ENCODE data around the gene TRIM63.

TRIM63 gene

GRCh38 chr1:26035203-26035958 is 32.0 kb downstream of the TRIM63 start:
- DNase-seq = peak; percentile 35 to 96 (median 87)

DNA sequence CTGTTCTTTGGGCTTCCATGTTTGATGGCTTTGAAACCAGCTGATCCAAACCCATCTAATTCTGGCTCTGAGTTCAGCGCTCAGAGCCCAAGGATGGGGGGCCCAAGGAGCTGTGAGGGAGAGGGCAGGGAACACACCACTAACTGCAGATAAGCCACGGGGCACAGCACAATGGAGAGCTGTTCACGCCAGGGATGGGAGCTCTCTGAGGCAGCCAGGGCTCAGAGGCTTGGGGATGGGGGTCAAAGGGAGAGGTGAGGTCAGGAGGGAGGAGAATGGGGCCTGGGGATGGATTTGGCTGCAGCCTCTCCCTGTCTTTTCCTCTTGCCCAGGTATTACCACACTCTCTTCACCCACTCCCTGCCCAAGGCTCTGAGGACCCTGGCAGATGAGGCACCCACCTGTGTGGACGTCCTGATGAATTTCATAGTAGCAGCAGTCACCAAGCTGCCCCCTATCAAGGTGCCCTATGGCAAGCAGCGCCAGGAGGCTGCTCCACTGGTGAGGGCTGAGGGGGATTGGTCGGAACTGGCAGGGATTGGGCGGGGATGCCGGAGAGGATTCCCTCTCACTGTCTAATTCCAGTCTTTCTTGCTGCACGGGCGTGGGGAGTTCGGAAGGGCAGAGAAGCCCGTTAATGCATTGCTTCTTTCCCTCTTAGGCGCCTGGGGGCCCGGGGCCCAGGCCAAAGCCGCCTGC is 32.8 kb downstream of the TRIM63 start:
- DNase-seq = no peak

- DNase-seq = no peak
Measured at GRCh38 chr1:26032656-26033357, 34.6 kb downstream of the TRIM63 start.

DNA sequence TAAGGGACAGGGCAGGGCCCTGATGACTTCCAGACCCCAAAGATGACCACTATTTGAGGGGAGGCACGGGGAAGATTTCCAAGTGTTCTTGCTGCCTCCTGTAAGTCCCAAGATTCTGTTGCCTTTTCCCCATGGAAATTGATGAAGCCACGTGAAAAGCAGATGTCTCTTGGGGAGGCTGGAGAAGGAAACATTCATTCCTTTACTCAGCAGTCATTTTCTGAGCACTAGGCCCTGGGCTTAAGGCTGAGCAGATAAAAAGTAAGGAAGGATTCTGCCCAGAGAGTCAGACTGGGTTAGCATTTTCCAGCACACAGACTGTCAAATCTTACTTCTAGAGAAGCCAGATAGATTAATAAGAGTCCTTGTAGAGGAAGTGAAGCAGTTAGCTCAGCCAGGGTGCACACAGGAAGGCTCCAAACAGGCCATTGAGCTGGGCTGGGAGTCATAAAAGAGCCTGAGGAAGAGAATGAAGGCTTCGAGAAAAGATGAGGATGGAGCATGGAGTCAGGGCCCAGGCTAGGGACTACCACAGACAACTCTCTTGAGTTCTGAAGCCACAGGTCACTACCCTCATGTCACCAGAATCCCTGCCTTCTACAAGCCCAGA is 35.7 kb downstream of the TRIM63 start:
- no peak for DNase-seq

- DNase-seq = no peak
Measured at GRCh38 chr1:26031196-26031595, 36.2 kb downstream of the TRIM63 start.

DNA sequence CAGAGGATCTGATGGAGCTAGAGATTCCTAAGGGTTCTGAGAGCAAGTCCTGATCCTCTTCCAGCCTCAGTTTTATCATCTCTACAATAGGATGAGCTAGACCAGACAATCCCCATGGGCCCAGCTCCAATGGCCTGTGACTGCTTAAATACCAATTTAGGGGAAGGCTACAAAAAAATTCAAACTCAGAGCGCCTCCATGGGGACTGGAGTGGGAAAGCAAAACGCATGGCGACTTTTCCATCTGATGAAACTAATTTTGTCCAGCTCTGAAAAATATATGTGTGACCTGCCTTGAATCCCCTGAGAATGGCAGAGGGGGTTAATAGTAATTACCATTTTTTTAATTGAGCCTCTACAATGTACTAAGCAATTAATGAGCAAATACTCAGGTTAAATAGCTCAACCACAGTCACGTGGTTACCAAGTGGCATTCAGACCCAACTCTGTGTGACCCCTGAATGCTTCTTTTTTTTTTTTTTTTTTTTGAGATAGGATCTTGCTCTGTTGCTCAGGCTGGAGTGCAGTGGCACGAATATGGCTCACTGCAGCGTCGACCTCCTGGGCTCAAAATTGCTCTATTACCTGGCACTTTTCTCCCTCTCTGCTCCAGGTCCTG is 37.5 kb downstream of the TRIM63 start:
- DNase-seq = no peak

- no peak for DNase-seq
Measured at GRCh38 chr1:26029054-26029863, 38.2 kb downstream of the TRIM63 start.

GRCh38 chr1:26028490-26028980 is 38.9 kb downstream of the TRIM63 start:
- peak in 6 of 56 donors; percentile 8 to 29 (median 16) for DNase-seq

- DNase-seq = peak in 24 of 56 donors; percentile 3 to 76 (median 44)
Measured at GRCh38 chr1:26027716-26028489, 39.5 kb downstream of the TRIM63 start.

DNA sequence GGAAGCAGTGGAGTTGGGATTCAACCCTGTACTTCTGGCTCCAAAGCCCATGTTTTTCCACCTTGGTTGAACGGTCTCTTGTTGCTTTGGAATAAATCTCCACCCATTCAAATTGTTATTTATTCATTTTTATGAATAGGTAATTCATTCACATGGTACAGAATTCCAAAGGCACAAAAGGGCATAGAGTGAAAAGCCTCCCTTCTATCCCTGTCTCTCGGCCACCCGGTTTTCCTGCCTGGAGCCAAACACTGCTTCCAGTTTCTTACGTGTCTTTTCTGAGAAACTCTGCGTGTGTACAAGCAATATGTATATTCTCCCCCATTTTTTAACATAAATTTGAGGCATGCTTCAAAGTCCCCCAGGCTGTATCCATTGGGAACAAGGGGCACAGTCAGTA is 41.9 kb downstream of the TRIM63 start:
- no peak for DNase-seq

- peak in 1 of 56 donors; percentile 5 for DNase-seq
Measured at GRCh38 chr1:26025060-26025459, 42.4 kb downstream of the TRIM63 start.

- DNase-seq = no peak
Measured at GRCh38 chr1:26023826-26024225, 43.6 kb downstream of the TRIM63 start.

DNA sequence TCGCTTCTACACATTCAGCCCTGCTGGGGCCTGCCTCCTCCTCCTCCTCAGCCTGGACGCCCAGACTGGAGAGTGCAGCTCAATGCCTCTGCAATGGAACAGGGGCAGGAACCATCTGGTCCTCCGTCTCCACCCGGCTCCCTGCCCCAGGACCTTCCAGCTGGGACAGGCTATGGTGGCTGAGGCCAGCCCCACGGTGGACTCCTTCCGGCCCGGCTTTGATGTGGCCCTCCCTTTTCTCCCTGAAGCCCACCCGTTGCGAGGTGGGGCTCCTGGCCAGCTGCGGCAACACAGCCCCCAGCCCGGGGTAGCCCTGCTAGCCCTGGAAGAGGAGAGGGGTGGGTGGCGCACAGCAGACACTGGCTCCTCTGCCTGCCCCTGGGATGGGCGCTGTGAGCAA is 44.4 kb downstream of the TRIM63 start:
- no peak for DNase-seq

GRCh38 chr1:26022404-26022779 is 45.0 kb downstream of the TRIM63 start:
- no peak for DNase-seq

GRCh38 chr1:26021647-26022403 is 45.6 kb downstream of the TRIM63 start, which contains the start of gene EXTL1:
Gene EXTL1, plus strand, starts transcription at chr1:26021775. Its CDS starts 872 bp downstream, at chr1:26022647.
- peak in 39 of 56 donors; percentile 9 to 82 (median 42) for DNase-seq

GRCh38 chr1:26020941-26021646 is 46.3 kb downstream of the TRIM63 start:
- no peak for DNase-seq

GRCh38 chr1:26020330-26020768 is 47.1 kb downstream of the TRIM63 start:
- peak in 2 of 56 donors; percentile 3 to 7 for DNase-seq

Data from nucleus accumbens (tissue), 56 donors.